ENCODE measurements around the gene SDHB.

SDHB gene

DNA sequence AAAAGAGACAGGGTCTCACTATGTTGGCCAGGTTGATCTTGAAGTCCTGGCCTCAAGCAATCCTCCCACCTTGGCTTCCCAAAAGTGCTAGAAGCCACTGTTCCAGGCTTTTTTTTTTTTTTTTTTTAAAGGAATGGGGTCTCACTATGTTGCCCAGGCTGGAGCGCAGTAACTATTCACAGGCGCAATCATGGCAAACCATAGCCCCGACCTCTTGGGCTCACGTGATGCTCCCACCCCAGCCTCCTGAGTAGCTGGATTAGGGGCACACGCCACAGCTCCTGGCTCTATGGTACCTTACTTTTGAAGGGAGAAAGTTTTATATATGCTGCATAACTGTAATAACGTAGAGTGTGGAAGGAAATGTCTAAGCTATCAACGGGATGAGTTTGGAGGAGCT is 36.4 kb downstream of the SDHB start:
- Histone ChIP-seq H3K9me3 (ENCODE audit: control insufficient read depth, low read length) (no peaks in the 10 kb centered on the region), H3K9ac (ENCODE audit: low read length) (no peak overlapping the region), H3K4me3 (ENCODE audit: low read length) (no peak overlapping the region), H3K27me3 (ENCODE audit: control insufficient read depth, insufficient read depth, low read length) (no peaks in the 10 kb centered on the region), H3K4me1 (ENCODE audit: control insufficient read depth, insufficient read depth, low read length) (no peaks in the 10 kb centered on the region), H3K36me3 (ENCODE audit: control insufficient read depth, insufficient read depth, low read length) (peaks cover 4% of the 10 kb centered on the region)

DNA sequence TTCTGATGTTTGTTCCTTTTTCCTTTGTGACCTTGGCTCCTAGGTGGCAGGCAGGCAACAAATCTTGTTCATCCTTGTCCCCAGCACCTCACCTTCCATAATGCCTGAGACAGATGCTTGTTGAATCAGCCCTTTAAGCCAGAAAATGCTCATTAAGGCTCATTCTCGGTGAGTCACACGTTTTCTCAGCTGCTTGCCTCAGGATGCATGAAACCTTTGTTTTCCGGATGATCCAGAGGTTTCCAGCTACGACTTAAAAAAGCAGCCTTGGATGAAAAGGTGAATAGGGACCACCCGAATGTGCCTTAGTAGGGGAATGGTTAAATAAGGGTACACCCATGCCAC is 37.5 kb downstream of the SDHB start:
- H3K36me3 ChIP-seq (ENCODE audit: control insufficient read depth, insufficient read depth, low read length): peaks cover 4% of the 10 kb centered on the region
- no peak overlapping the region for H3K9ac ChIP-seq (ENCODE audit: low read length)
- peaks cover under 1% of the 10 kb centered on the region for H3K4me1 ChIP-seq (ENCODE audit: control insufficient read depth, insufficient read depth, low read length)
- H3K4me3 ChIP-seq (ENCODE audit: low read length): no peak overlapping the region
- no peaks in the 10 kb centered on the region for H3K9me3 ChIP-seq (ENCODE audit: control insufficient read depth, low read length)
- H3K27me3 ChIP-seq (ENCODE audit: control insufficient read depth, insufficient read depth, low read length): no peaks in the 10 kb centered on the region

DNA sequence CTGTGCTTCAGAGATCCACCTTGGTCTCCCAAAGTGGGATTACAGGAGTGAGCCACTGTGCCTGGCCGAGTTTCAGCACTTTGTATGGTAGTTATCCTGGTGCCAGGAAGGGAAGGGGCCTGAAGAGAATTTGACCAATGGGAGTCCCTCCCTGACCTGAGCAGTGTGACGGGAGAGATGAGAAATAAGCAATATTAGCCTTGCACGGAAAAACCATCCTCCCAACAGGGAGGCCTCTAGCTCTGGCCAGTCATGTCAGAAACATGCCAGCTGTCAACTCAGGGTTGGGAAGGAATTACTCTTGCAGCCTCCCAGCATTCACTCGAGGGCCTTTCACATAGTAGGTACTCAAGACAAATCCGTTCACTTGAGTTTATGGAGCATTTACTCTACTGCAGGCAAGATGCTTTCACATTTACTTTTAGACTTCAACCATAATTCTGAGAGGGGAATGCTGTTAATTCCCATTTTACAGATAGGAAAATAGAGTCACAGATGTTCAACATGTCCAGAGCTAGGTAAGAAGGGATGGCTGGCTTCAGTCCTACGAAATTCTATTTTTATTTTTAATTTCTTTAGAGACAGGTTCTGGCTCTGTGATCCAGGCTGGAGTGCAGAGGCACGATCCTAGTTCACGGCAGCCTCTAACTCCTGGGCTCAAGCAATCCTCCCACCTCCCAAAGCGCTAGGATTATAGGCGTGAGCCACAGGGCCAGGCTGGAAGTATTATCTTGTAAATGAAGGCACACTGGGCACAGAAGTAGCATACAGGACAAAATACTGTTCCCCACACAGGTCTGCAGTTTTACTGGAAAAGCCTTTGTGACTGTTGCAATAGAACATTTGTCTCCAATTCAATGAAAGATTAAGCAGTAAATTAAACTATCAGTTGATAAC is 38.9 kb downstream of the SDHB start:
- no peaks in the 10 kb centered on the region for H3K27me3 ChIP-seq (ENCODE audit: control insufficient read depth, insufficient read depth, low read length)
- H3K4me1 ChIP-seq (ENCODE audit: control insufficient read depth, insufficient read depth, low read length): peaks cover 14% of the 10 kb centered on the region
- no peak overlapping the region for H3K9ac ChIP-seq (ENCODE audit: low read length)
- peaks cover under 1% of the 10 kb centered on the region for H3K36me3 ChIP-seq (ENCODE audit: control insufficient read depth, insufficient read depth, low read length)
- H3K9me3 ChIP-seq (ENCODE audit: control insufficient read depth, low read length): no peaks in the 10 kb centered on the region
- no peak overlapping the region for H3K4me3 ChIP-seq (ENCODE audit: low read length)

DNA sequence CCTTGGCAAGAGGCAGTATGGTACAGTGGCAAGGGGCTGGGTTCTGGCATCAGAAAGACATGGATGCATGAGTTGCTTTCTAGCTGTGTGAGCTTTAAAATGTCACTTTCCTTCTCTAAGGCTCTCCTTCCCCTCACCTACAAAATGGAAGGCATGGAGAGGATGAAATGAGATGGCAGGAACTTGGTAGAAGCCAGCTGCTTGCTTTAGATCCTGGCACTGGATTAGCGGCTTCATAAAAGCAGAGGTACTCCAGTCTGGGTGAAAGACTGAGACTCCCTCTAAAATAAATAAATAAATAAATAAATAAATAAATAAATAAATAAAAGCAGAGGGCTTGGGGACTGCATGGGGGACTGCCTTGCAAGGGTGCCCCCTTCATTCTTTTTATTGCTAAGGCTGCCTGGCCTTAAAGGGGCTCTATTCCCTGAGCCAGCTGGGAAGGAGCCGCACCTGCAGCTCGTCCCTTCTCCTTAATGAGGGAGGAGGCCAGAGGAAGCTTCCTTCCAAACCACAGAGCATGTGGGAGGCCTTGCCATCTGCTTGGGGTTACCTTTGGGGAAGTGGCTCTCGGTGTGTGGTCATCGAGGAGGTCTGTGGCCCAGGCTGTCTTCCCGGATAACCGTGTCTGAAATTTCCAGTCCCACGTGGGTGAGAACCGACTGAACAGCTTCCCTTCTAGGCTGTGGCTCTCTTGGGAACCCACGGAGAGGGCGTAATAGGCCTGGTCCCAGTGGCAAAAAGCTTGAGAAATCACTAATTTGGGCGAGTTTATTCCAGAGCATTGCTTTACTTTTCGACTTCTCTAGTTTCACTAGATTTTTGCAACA is 40.1 kb downstream of the SDHB start:
- no peaks in the 10 kb centered on the region for H3K9me3 ChIP-seq (ENCODE audit: control insufficient read depth, low read length)
- no peaks in the 10 kb centered on the region for H3K36me3 ChIP-seq (ENCODE audit: control insufficient read depth, insufficient read depth, low read length)
- no peak overlapping the region for H3K9ac ChIP-seq (ENCODE audit: low read length)
- H3K4me3 ChIP-seq (ENCODE audit: low read length): no peak overlapping the region
- no peaks in the 10 kb centered on the region for H3K27me3 ChIP-seq (ENCODE audit: control insufficient read depth, insufficient read depth, low read length)
- peaks cover 19% of the 10 kb centered on the region for H3K4me1 ChIP-seq (ENCODE audit: control insufficient read depth, insufficient read depth, low read length)

DNA sequence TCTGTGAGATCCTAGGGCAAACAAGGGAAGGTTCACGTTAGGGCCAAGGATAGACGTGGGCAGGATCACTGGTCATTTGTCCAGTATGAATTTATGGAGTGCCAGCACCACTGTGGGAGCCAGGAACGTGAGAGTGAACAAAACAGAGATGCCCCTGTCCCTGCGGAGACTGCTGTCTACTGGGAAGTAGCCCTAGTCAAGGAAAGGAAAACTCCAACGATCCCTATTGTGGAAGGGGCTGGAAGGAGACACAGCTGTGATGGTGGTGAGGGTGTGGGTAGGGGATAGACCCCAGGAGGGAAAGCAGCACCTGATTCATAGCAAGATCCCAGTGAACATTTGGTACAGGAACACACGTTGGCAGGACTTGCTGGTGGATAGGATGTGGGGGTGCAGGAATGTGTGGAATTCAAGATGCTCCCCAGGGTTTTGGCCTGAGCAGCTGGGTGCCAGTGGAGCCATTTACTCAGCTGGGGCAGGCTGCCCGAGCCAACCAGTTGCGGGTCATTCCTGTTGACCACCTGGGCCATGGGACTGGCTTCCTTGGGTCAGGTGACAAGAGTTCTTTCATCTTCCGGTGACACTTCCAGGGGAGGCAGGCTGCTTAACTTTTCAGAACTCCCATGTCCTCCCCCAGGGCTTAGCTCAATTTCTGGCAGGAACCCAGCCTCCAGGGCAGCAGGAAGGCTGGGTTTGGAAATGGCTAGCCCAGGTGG is 40.9 kb downstream of the SDHB start:
- Histone ChIP-seq H3K4me3 (ENCODE audit: low read length) (no peak overlapping the region), H3K4me1 (ENCODE audit: control insufficient read depth, insufficient read depth, low read length) (peaks cover 19% of the 10 kb centered on the region), H3K9ac (ENCODE audit: low read length) (no peak overlapping the region), H3K27me3 (ENCODE audit: control insufficient read depth, insufficient read depth, low read length) (no peaks in the 10 kb centered on the region), H3K9me3 (ENCODE audit: control insufficient read depth, low read length) (no peaks in the 10 kb centered on the region), H3K36me3 (ENCODE audit: control insufficient read depth, insufficient read depth, low read length) (no peaks in the 10 kb centered on the region)

DNA sequence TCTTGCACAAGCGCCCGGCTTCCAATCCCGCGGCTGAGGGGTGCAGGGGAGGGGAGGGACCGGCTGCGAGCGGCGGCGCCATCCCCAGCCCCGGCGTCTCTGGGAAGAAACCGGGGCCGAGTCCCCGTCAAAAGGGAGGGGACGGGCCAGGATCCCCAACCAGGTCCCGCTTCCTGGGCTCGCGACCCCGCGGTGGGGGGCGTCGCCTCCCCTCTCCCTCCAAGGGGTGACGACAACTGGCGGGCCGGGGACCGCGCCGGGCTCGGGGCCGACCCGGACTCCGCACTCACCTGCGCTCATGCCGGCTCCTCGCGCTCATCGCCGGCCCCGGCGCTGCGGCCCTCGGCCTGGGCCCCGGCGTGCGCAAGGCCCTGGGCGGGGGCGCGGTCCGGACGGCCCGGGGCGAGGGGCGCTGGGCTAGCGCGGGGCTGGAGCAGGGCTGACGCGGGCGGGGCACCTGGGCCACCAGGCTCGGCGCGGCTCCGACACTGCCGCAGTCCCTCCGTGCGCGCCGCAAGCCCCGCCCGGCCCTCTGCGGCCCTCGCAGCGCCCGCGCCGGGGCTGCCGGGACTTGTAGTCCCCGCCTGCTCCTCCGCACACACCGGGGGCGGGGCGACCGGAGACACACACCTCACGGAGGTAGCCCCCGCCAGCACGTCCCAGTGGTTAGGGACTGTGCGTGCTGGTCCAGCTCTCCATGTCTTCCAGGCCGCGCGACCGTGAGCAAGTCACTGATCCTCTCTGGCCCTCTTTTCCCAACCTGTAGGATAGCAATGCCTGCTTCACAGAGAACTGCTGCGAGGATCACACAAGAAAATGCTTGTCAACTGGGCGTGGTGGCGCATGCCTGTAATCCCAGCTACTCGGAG is 42.2 kb downstream of the SDHB start, which contains the start of gene ATP13A2:
ATP13A2 (minus strand) TSS at position 490 of the 869 bp plus-strand sequence; CDS start at position 300, 190 bp downstream.
- Histone ChIP-seq H3K36me3 (ENCODE audit: control insufficient read depth, insufficient read depth, low read length) (no peaks in the 10 kb centered on the region), H3K4me1 (ENCODE audit: control insufficient read depth, insufficient read depth, low read length) (peaks cover 19% of the 10 kb centered on the region), H3K27me3 (ENCODE audit: control insufficient read depth, insufficient read depth, low read length) (no peaks in the 10 kb centered on the region), H3K9me3 (ENCODE audit: control insufficient read depth, low read length) (no peaks in the 10 kb centered on the region), H3K9ac (ENCODE audit: low read length) (peak within 1 kb of the TSS; percentile 42), H3K4me3 (ENCODE audit: low read length) (peak within 1 kb of the TSS; percentile 66)

DNA sequence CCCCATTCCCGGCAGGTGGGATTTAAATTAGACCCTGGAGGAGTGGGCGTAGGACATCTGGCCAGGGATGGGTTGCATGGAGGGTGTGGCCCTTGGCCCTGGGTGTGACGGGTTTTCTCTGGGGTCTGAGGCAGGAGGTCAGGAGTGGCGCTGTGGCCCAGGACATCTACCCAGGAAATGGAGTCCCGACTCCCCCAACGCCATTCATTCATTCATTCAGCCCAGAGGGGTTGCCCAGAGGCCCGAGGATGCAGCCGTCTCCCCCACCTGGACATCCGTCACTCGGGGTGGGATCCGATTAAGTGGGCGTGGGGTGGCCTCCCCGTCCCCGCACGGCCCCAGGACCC is 42.8 kb downstream of the SDHB start:
- H3K9me3 ChIP-seq (ENCODE audit: control insufficient read depth, low read length): no peaks in the 10 kb centered on the region
- no peaks in the 10 kb centered on the region for H3K36me3 ChIP-seq (ENCODE audit: control insufficient read depth, insufficient read depth, low read length)
- peaks cover 19% of the 10 kb centered on the region for H3K4me1 ChIP-seq (ENCODE audit: control insufficient read depth, insufficient read depth, low read length)
- H3K4me3 ChIP-seq (ENCODE audit: low read length): peak overlapping the region; percentile 66
- peak overlapping the region; percentile 42 for H3K9ac ChIP-seq (ENCODE audit: low read length)
- no peaks in the 10 kb centered on the region for H3K27me3 ChIP-seq (ENCODE audit: control insufficient read depth, insufficient read depth, low read length)

DNA sequence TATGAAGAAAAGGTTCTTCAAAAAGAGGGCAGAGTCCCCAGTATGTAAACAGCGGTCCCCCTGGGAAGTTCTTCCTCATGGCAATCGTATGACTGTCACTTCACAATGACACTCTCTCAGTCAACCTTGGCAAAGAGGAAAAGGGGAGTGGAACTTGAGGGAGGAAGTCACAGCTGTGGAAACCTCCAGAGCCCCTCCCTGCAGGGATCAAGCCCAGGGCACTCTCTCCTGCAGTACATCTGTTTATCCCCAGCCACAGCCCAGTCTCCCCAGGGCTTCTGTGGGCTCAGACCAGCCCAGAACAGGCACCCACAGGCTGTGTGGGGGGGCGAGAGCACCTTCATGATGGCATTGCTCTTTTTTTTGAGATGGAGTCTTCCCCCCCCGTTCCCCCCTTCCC is 44.1 kb downstream of the SDHB start:
- no peak overlapping the region for H3K4me3 ChIP-seq (ENCODE audit: low read length)
- no peaks in the 10 kb centered on the region for H3K36me3 ChIP-seq (ENCODE audit: control insufficient read depth, insufficient read depth, low read length)
- no peaks in the 10 kb centered on the region for H3K9me3 ChIP-seq (ENCODE audit: control insufficient read depth, low read length)
- peaks cover 19% of the 10 kb centered on the region for H3K4me1 ChIP-seq (ENCODE audit: control insufficient read depth, insufficient read depth, low read length)
- no peaks in the 10 kb centered on the region for H3K27me3 ChIP-seq (ENCODE audit: control insufficient read depth, insufficient read depth, low read length)
- H3K9ac ChIP-seq (ENCODE audit: low read length): no peak overlapping the region

DNA sequence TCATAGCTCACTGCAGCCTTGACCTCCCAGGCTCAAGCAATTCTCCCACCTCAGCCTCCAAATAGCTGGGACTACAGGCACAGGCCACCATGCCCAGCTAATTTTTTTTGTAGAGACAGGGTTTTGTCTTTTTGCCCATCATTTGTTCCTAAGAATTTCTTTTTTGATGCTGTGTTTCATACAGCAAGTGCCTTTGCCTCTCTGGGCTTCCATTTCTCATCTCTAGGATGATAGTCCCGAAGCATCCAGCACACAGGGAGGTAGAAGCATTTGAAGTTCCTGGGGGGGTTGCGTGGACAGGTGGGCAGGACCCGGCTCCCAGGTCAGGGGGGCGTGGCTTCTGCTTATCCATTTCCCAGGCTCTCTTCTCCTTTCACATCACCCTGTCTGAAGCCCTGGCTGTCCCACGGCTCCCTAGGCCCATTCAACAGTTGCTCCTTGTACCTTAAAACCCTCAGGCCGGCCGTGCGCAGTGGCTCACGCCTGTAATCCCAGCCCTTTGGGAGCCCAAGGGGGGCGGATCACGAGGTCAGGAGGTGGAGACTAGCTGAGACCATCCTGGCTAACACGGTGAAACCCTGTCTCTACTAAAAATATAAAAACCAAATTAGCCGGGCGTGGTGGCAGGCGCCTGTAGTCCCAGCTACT is 45.5 kb downstream of the SDHB start:
- H3K4me3 ChIP-seq (ENCODE audit: low read length): no peak overlapping the region
- H3K9me3 ChIP-seq (ENCODE audit: control insufficient read depth, low read length): no peaks in the 10 kb centered on the region
- peaks cover 19% of the 10 kb centered on the region for H3K4me1 ChIP-seq (ENCODE audit: control insufficient read depth, insufficient read depth, low read length)

DNA sequence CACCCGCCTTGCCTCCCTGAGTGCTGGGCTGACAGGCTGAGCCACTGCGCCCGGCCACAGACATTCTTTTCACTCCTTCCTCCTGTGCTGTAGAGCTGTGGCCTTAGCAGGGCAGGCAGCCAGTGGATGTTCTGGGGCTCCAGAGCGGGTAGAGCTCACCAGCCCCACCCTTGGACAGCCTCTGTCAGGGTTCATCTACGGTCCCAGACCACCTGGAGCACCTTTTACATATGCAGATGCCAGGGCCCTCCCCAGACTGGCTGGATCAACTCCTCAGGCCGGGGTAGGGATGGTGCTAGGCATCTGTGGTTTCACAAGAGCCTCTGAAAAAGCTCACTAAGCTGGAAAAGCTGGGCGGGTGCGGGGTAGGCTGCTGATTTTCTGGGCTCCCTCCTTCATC is 46.7 kb downstream of the SDHB start:
- no peak overlapping the region for H3K4me3 ChIP-seq (ENCODE audit: low read length)
- H3K36me3 ChIP-seq (ENCODE audit: control insufficient read depth, insufficient read depth, low read length): peaks cover 4% of the 10 kb centered on the region
- H3K9me3 ChIP-seq (ENCODE audit: control insufficient read depth, low read length): no peaks in the 10 kb centered on the region
- H3K9ac ChIP-seq (ENCODE audit: low read length): no peak overlapping the region
- H3K4me1 ChIP-seq (ENCODE audit: control insufficient read depth, insufficient read depth, low read length): peaks cover 19% of the 10 kb centered on the region
- H3K27me3 ChIP-seq (ENCODE audit: control insufficient read depth, insufficient read depth, low read length): no peaks in the 10 kb centered on the region

More for the DNA sequence above, 45.5 kb downstream of the SDHB start:
- Histone ChIP-seq H3K36me3 (ENCODE audit: control insufficient read depth, insufficient read depth, low read length) (peaks cover 4% of the 10 kb centered on the region), H3K9ac (ENCODE audit: low read length) (no peak overlapping the region), H3K27me3 (ENCODE audit: control insufficient read depth, insufficient read depth, low read length) (no peaks in the 10 kb centered on the region)

DNA sequence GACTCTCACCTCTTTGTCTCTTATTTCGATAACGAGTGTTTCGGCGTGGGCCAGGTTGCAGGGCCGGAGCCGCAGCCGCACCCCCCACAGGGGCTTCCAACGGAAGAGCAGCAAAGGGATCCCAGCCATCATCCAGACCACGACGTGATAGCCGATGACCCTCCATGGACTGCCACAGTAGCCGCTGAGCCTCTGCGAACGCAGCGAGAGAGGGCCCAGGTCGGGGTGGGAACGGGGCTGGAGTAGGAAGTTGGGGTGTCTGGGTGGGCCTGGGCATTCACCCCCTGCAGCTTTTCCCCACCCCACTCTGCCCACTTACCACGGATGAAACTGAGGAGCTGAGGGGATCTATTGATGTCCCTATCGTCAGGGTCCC is 48.5 kb downstream of the SDHB start:
- Histone ChIP-seq H3K36me3 (ENCODE audit: control insufficient read depth, insufficient read depth, low read length) (peaks cover 4% of the 10 kb centered on the region), H3K4me3 (ENCODE audit: low read length) (no peak overlapping the region), H3K9ac (ENCODE audit: low read length) (no peak overlapping the region), H3K9me3 (ENCODE audit: control insufficient read depth, low read length) (no peaks in the 10 kb centered on the region), H3K4me1 (ENCODE audit: control insufficient read depth, insufficient read depth, low read length) (peaks cover 9% of the 10 kb centered on the region), H3K27me3 (ENCODE audit: control insufficient read depth, insufficient read depth, low read length) (no peaks in the 10 kb centered on the region)

Data from mucosa of stomach (tissue), 1 donor.